Choroid plexus epithelial cell (primary cell): ENCODE results near the gene OSBPL2.

Experiments
- DNase-seq: peaks from one replicate; pipeline ENCODE4 v3.0.0-alpha.2; 2010; ENCODE audit warnings: low read depth
- H3K4me3 ChIP-seq: 2 replicates; pipeline ENCODE4 v1.5.1; 2011; ENCODE audit warnings: low read depth, mild to moderate bottlenecking, control low read depth, low read length, moderate library complexity
- TF ChIP-seq, protein P1 (sequence below): conservative IDR thresholded peaks from 2 replicates; pipeline ENCODE4 v1.5.1; 2011; ENCODE audit warnings: low read depth, mild to moderate bottlenecking, control low read depth, inconsistent platforms, low read length, moderate library complexity

Gene OSBPL2

DNA sequence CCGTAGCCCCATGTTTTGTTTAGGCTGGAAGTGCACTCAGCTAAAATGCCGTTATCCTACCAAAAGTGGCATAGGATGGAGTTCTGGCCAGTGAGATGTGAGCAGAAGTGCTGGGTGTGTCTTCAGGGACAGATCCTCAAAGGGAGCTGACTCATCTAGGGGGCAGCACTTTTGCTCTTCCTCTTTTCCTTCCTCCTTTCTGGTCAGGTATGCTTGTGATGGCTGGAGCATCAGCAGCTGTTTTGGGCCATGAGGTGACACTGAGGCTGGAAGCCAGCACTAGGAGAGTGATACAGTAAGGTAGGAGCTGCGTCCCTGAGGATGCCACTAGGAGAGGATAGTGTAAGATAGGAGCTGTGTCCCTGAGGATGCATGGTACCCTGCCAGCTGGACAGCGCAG, 4.6 kb upstream of the OSBPL2 start:
- TF ChIP-seq, protein P1, sequence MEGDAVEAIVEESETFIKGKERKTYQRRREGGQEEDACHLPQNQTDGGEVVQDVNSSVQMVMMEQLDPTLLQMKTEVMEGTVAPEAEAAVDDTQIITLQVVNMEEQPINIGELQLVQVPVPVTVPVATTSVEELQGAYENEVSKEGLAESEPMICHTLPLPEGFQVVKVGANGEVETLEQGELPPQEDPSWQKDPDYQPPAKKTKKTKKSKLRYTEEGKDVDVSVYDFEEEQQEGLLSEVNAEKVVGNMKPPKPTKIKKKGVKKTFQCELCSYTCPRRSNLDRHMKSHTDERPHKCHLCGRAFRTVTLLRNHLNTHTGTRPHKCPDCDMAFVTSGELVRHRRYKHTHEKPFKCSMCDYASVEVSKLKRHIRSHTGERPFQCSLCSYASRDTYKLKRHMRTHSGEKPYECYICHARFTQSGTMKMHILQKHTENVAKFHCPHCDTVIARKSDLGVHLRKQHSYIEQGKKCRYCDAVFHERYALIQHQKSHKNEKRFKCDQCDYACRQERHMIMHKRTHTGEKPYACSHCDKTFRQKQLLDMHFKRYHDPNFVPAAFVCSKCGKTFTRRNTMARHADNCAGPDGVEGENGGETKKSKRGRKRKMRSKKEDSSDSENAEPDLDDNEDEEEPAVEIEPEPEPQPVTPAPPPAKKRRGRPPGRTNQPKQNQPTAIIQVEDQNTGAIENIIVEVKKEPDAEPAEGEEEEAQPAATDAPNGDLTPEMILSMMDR, result no peak
- H3K4me3 ChIP-seq, result no peak overlapping the region
- DNase-seq, result no peak

DNA sequence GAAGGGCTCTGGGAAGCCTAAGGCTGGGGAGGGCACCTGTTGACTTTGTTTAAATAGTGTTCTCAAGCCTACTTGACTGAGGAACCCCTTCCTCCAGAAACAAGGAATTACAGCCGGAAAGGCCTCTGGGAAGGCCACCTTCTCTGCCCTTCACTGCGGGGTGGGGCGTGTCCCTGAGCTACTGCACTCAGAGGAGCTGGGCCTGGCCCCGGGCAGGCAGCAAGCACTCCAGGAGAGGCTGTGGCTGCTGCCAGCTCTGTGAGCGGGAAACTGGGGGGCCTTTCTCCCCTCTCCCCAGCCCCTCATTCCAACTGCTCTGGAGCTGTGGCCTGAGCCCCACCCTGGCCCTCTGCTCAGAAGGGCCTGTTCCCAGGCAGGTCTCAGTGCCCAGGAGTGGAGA, 4.0 kb upstream of the OSBPL2 start:
- no peak overlapping the region for H3K4me3 ChIP-seq
- TF ChIP-seq, protein P1, result no peak
- no peak for DNase-seq

DNA sequence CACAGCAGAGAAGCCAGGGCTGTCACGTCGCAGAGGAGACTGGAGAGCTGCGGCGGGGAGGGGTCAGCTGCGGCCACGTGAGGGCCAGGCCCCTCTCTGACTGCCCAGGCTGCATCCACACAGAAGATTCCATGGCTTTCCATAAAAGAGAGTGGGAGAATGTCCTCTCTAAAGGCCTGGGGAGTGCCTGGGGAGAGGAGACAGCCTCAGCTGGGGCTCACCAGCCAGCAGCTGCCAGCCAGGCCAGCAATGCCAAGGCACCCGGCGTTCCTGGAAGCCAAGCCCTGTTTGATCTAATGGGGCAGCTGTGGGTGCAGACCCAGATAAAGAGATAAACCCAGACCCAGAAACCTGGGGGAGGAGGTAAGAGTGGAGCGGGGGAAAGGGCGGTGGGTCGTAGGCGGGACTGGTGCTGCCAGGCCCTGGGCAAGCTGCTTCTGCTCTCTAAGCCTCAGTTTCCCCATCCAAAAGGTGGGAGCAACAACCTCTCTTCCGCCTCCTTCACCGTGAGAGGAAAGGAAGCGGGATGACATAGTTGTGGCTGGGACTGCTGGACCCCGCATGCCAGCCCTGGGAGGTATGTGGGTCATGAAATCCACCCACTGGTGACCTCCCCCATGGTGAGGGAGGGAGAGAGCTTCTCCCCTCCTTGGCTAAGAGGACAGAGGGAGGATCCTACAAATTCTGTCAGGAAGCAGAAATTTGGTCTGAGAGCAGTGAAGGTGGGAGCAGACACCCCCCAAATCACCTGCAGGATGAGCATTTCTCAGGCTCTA, 3.1 kb upstream of the OSBPL2 start:
- no peak overlapping the region for H3K4me3 ChIP-seq
- TF ChIP-seq, protein P1, result no peak
- no peak for DNase-seq

DNA sequence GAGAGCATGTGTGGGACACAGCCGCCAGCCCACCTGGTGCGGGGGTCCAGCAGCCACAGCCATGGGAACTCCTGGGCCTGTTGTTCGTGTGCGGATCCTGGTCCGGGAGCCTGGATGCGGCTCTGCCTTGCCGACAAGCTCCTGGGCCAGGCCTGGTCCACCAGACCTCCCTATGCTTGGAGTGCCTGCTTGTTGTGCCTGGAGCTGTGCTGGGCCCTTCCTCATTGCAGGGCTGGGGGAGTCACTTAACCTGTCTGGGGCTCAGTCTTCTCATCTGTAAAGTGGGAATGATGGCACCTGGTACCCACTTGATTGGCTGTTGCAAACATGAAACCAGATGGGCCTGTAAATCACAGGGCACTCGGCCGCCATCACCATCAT, 2.6 kb upstream of the OSBPL2 start:
- TF ChIP-seq, protein P1, result no peak
- no peak for DNase-seq
- H3K4me3 ChIP-seq, result no peak overlapping the region

DNA sequence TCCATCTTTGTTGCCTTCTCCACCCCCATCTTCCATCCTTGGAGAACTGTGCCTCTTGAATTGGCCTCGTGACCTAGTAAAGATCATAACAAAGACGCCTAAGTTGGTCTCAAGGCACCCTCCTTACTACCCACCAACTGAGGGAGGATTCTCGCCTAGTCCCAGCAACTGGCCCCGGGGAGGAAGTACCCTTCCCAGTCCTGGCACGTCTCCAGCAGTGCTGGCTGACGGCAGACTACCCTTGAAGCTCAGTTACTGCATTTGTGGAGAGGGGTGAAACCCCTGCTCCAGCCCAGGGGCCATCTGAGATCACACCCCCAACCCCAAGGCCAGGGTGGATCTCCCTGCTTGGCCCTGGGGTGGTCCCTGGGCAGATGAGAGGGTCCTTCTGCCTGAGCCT, 2.1 kb upstream of the OSBPL2 start:
- H3K4me3 ChIP-seq, result no peak overlapping the region
- TF ChIP-seq, protein P1, result no peak

DNA sequence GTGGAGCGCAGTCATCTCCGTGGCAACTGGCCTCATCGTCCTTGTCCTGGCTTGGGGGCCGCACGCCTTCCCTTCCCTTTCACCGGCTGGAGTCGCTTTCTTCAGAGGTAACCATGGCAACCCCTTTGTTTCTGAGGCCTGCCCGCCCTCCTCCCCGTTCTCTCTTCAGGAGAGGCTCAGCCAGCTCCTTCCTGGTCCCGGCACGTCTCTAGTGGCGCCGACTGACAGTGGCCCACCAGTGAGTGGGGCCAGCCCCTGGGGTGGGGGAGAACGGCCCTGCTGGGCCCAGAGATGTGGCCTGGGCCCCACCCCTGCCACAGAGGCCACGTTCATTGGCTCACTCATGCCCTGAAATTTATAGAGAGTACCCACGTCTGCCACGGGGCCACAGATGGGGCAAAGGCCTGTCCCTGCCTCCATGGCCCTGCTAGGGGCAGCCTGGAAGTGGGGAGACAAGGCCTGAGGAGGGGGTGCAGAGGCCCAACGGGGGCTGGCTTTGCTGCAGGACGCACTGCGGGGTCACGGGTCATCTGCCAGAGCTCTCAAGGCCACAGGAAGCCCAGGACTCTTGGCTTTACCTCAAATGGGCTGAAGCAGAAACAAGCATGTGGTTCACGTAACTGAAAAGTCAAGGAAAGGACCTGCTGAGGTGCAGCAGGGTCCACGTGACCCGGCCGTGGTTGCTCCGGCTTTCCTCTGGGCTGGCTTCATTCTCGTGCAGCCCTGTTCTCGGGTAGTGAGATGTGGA, 1.4 kb upstream of the OSBPL2 start:
- no peak overlapping the region for H3K4me3 ChIP-seq
- DNase-seq, result no peak
- TF ChIP-seq, protein P1, result no peak

More for the DNA sequence above, 2.1 kb upstream of the OSBPL2 start:
- DNase-seq, result no peak

DNA sequence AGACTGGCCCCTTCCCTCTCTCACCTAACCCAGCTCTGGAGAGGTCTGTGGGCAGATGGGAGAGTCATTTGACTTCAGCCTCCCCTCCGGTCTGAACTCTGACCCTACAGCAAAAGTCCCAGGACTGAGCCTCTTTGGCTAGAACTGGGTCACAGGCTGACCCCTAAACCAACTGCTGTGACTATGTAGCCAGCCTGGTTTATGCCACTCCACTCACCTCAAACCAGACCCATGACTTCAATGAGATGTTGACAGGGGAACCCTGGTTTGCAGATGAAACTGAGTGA, 864 bp upstream of the OSBPL2 start:
- no peak for DNase-seq
- TF ChIP-seq, protein P1, result no peak
- no peak overlapping the region for H3K4me3 ChIP-seq
